Fibroblast of villous mesenchyme (primary cell): ENCODE data around the gene CRYZL1. TPM values are rescaled to one million over a fixed set of nuclear protein-coding genes. Genes with fewer than 3 reads are reported as not detected.

ENCODE experiments used
- DNase-seq: peaks from one replicate; pipeline ENCODE4 v3.0.0-alpha.2; 2010; ENCODE audit warnings: low read depth
- H3K4me3 ChIP-seq: 2 replicates; pipeline ENCODE4 v1.5.1; 2011; ENCODE audit warnings: low read depth, mild to moderate bottlenecking, low read length
- CTCF ChIP-seq: IDR thresholded peaks from 2 replicates; pipeline ENCODE4 v1.5.1; 2012; ENCODE audit warnings: low read depth, mild to moderate bottlenecking, low read length; ENCODE audit not compliant: insufficient read depth
- total RNA-seq: library from RNA; depleted of rRNA; stranded (reverse); fragments of >200 nt; gene quantifications from 2 replicates; pipeline ENCODE4 v1.2.3, GENCODE V29; 2012

CRYZL1 gene
- total RNA-seq, 1 donor = 28.1 TPM

GRCh38 chr21:33567914-33568313 is 73.6 kb downstream of the CRYZL1 start:
- no peak for DNase-seq
- no peak overlapping the region for H3K4me3 ChIP-seq
- no peak for TF ChIP-seq CTCF

- DNase-seq = no peak
- no peak overlapping the region for H3K4me3 ChIP-seq
- no peak for TF ChIP-seq CTCF
These were observed 75.0 kb downstream of the CRYZL1 start for GRCh38 chr21:33566514-33566913.

GRCh38 chr21:33562389-33562788 is 79.2 kb downstream of the CRYZL1 start:
- DNase-seq = no peak

GRCh38 chr21:33561373-33561772 is 80.2 kb downstream of the CRYZL1 start:
- no peak overlapping the region for H3K4me3 ChIP-seq
- no peak for TF ChIP-seq CTCF
- no peak for DNase-seq

More at GRCh38 chr21:33562389-33562788, 79.2 kb downstream of the CRYZL1 start:
- TF ChIP-seq CTCF = no peak
- no peak overlapping the region for H3K4me3 ChIP-seq

- DNase-seq = no peak
- TF ChIP-seq CTCF = no peak
- H3K4me3 ChIP-seq = no peak overlapping the region
These were observed 80.6 kb downstream of the CRYZL1 start for GRCh38 chr21:33560965-33561364.

- no peak overlapping the region for H3K4me3 ChIP-seq
- no peak for DNase-seq
- TF ChIP-seq CTCF = no peak
These were observed 81.7 kb downstream of the CRYZL1 start for GRCh38 chr21:33559813-33560212.

- DNase-seq = peak; percentile 68
- TF ChIP-seq CTCF = no peak
- no peak overlapping the region for H3K4me3 ChIP-seq
These were observed 82.6 kb downstream of the CRYZL1 start for GRCh38 chr21:33558777-33559421.
